ENCODE measurements around the gene COLEC12. TPM values are rescaled to one million over a fixed set of nuclear protein-coding genes. Genes with fewer than 3 reads are reported as not detected.

COLEC12 gene
- total and polyA plus RNA-seq, 2 experiments from 2014 or later: 23.2 to 28.3 TPM

GRCh38 chr18:433960-434359 lies 66.5 kb downstream of the COLEC12 start:
- TF ChIP-seq, protein P1, sequence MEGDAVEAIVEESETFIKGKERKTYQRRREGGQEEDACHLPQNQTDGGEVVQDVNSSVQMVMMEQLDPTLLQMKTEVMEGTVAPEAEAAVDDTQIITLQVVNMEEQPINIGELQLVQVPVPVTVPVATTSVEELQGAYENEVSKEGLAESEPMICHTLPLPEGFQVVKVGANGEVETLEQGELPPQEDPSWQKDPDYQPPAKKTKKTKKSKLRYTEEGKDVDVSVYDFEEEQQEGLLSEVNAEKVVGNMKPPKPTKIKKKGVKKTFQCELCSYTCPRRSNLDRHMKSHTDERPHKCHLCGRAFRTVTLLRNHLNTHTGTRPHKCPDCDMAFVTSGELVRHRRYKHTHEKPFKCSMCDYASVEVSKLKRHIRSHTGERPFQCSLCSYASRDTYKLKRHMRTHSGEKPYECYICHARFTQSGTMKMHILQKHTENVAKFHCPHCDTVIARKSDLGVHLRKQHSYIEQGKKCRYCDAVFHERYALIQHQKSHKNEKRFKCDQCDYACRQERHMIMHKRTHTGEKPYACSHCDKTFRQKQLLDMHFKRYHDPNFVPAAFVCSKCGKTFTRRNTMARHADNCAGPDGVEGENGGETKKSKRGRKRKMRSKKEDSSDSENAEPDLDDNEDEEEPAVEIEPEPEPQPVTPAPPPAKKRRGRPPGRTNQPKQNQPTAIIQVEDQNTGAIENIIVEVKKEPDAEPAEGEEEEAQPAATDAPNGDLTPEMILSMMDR (IDR thresholded peaks at IDR 0.05; ENCODE audit: poor library complexity): no peak
- TF ChIP-seq EZH2 (IDR thresholded peaks at IDR 0.05; ENCODE audit: borderline replicate concordance) (no peak), EZH2phosphoT487 (IDR thresholded peaks at IDR 0.05; ENCODE audit: low read depth, severe bottlenecking, unreplicated experiment) (no peak)
- WGBS (ENCODE audit: low lambda C conversion rate, missing lambda C conversion rate): 98% methylated on average over 2 of the region's 2 CpGs
- H3K4me2 ChIP-seq: no peak overlapping the region

GRCh38 chr18:433298-433697 lies 67.2 kb downstream of the COLEC12 start:
- Histone ChIP-seq H3K4me2 (no peak overlapping the region), H4K20me1 (ENCODE audit: insufficient read depth, poor library complexity, severe bottlenecking) (no peaks in the 10 kb centered on the region), H2AFZ (no peak overlapping the region), H3K9me3 (ENCODE audit: low read depth) (no peaks in the 10 kb centered on the region), H3K79me2 (no peaks in the 10 kb centered on the region), H3K4me1 (ENCODE audit: insufficient read depth) (no peaks in the 10 kb centered on the region), H3K36me3 (replicated peaks; ENCODE audit: insufficient read depth, low read depth) (no peaks in the 10 kb centered on the region), H3K27me3 (no peaks in the 10 kb centered on the region), H3K9me2 (replicated peaks; ENCODE audit: insufficient read depth) (no peaks in the 10 kb centered on the region), H3K27ac (no peak overlapping the region), H3K4me3 (no peak overlapping the region)
- no peak for DNase-seq (ENCODE audit: low spot score)
- WGBS (ENCODE audit: low lambda C conversion rate, missing lambda C conversion rate): 92% methylated on average over 3 of the region's 3 CpGs
- TF ChIP-seq EZH2phosphoT487 (IDR thresholded peaks at IDR 0.05; ENCODE audit: low read depth, severe bottlenecking, unreplicated experiment) (no peak), EZH2 (IDR thresholded peaks at IDR 0.05; ENCODE audit: borderline replicate concordance) (no peak)
- TF ChIP-seq, protein P1 (IDR thresholded peaks at IDR 0.05; ENCODE audit: poor library complexity): no peak

More at GRCh38 chr18:433960-434359, 66.5 kb downstream of the COLEC12 start:
- H3K36me3 ChIP-seq (replicated peaks; ENCODE audit: insufficient read depth, low read depth): no peaks in the 10 kb centered on the region
- no peaks in the 10 kb centered on the region for H3K79me2 ChIP-seq
- H3K27ac ChIP-seq: no peak overlapping the region
- no peaks in the 10 kb centered on the region for H3K27me3 ChIP-seq
- no peak for DNase-seq (ENCODE audit: low spot score)
- H2AFZ ChIP-seq: no peak overlapping the region
- H3K9me2 ChIP-seq (replicated peaks; ENCODE audit: insufficient read depth): no peaks in the 10 kb centered on the region
- H3K4me3 ChIP-seq: no peak overlapping the region
- H3K9me3 ChIP-seq (ENCODE audit: low read depth): no peaks in the 10 kb centered on the region
- no peaks in the 10 kb centered on the region for H4K20me1 ChIP-seq (ENCODE audit: insufficient read depth, poor library complexity, severe bottlenecking)
- H3K4me1 ChIP-seq (ENCODE audit: insufficient read depth): no peaks in the 10 kb centered on the region

DNA sequence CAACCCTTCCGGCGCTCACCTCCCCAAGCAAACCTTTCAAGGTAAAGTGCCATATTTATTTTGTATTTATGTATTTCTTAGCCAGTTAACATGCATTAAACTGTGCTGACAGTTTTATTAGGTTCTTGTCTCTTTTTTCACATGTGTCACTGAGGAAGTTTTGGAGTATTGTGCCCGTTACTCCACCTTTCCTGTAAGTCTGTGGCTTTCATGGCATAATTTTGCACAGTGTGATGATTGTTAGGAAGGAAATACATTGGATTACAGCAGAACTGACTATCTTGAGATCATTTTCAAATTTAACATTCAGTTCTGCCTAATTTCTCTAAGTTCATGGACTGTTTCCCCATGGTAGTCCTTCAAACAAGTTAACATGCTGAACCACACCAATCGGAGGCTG lies 67.7 kb downstream of the COLEC12 start:
- no peaks in the 10 kb centered on the region for H3K36me3 ChIP-seq (replicated peaks; ENCODE audit: insufficient read depth, low read depth)
- H3K4me3 ChIP-seq: no peak overlapping the region
- H2AFZ ChIP-seq: no peak overlapping the region
- no peak for DNase-seq (ENCODE audit: low spot score)
- no peak overlapping the region for H3K4me2 ChIP-seq
- no peak for TF ChIP-seq EZH2 (IDR thresholded peaks at IDR 0.05; ENCODE audit: borderline replicate concordance)
- TF ChIP-seq EZH2phosphoT487 (IDR thresholded peaks at IDR 0.05; ENCODE audit: low read depth, severe bottlenecking, unreplicated experiment): no peak
- no peaks in the 10 kb centered on the region for H3K9me3 ChIP-seq (ENCODE audit: low read depth)
- H3K4me1 ChIP-seq (ENCODE audit: insufficient read depth): no peaks in the 10 kb centered on the region
- H3K27me3 ChIP-seq: no peaks in the 10 kb centered on the region
- H3K27ac ChIP-seq: no peak overlapping the region
- no peaks in the 10 kb centered on the region for H4K20me1 ChIP-seq (ENCODE audit: insufficient read depth, poor library complexity, severe bottlenecking)
- WGBS (ENCODE audit: low lambda C conversion rate, missing lambda C conversion rate): 88% methylated on average over 4 of the region's 4 CpGs
- H3K79me2 ChIP-seq: no peaks in the 10 kb centered on the region
- no peaks in the 10 kb centered on the region for H3K9me2 ChIP-seq (replicated peaks; ENCODE audit: insufficient read depth)

DNA sequence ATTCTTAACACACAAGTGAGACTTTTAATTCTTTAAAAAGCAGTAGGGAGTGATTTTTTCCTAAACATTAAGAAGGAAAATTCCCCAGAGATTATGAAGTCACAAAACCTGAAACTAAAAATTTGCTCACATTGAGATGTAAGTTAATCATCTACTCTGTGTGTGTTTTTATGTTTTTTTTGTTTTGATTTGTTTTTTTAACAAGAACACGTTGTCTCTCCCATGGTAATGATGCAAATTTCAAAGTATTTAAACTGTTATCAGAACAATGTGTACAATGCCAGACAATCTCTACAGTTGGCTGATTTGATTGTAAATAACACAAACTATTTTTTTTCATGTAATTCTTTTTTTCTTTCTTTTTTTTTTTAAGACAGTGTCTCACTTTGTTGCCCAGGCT lies 71.5 kb downstream of the COLEC12 start:
- Histone ChIP-seq H2AFZ (no peak overlapping the region), H3K36me3 (replicated peaks; ENCODE audit: insufficient read depth, low read depth) (no peaks in the 10 kb centered on the region), H3K4me1 (ENCODE audit: insufficient read depth) (peaks cover 2% of the 10 kb centered on the region), H3K9me2 (replicated peaks; ENCODE audit: insufficient read depth) (no peaks in the 10 kb centered on the region), H3K27me3 (no peaks in the 10 kb centered on the region), H4K20me1 (ENCODE audit: insufficient read depth, poor library complexity, severe bottlenecking) (no peaks in the 10 kb centered on the region), H3K4me3 (no peak overlapping the region), H3K79me2 (no peaks in the 10 kb centered on the region), H3K27ac (no peak overlapping the region), H3K4me2 (no peak overlapping the region), H3K9me3 (ENCODE audit: low read depth) (no peaks in the 10 kb centered on the region)
- TF ChIP-seq EZH2phosphoT487 (IDR thresholded peaks at IDR 0.05; ENCODE audit: low read depth, severe bottlenecking, unreplicated experiment) (no peak), EZH2 (IDR thresholded peaks at IDR 0.05; ENCODE audit: borderline replicate concordance) (no peak)
- TF ChIP-seq, protein P1 (IDR thresholded peaks at IDR 0.05; ENCODE audit: poor library complexity): no peak
- 18% methylated on average over 1 of the region's 1 CpG for WGBS (ENCODE audit: low lambda C conversion rate, missing lambda C conversion rate)
- no peak for DNase-seq (ENCODE audit: low spot score)
